ENCODE results near the gene NEUROD2. TPM values are rescaled to one million over a fixed set of nuclear protein-coding genes. Genes with fewer than 3 reads are reported as not detected.

The NEUROD2 gene
- total and polyA plus RNA-seq, 2 of the 13 experiments (the other 11 are each of a cell fraction or from before 2014, with no cell fraction given): not detected

GRCh38 chr17:39653662-39654331 is 46.1 kb upstream of the NEUROD2 start (continued):
- TF ChIP-seq TSC22D2 (CRISPR knock-in tag; IDR thresholded peaks at IDR 0.05; ENCODE audit: borderline replicate concordance): no peak
- no peak for TF ChIP-seq RBM39 (IDR thresholded peaks at IDR 0.05; ENCODE audit: low read depth, low read length, poor library complexity, severe bottlenecking)
- no peak for TF ChIP-seq MLX (CRISPR knock-in tag; IDR thresholded peaks at IDR 0.05)
- no peak for TF ChIP-seq DRAP1 (CRISPR knock-in tag; IDR thresholded peaks at IDR 0.05)
- no peak for TF ChIP-seq JARID2 (CRISPR knock-in tag; IDR thresholded peaks at IDR 0.05; ENCODE audit: insufficient replicate concordance)
- no peak for TF ChIP-seq SATB2 (CRISPR knock-in tag; IDR thresholded peaks at IDR 0.05)
- TF ChIP-seq TBX3 (IDR thresholded peaks at IDR 0.05; ENCODE audit: borderline replicate concordance): 0 out of 2 replicates have a peak, but pooled peaks have one; percentile 18
- no peak for TF ChIP-seq SYNCRIP (IDR thresholded peaks at IDR 0.05; ENCODE audit: insufficient read depth, low read depth, low read length)
- TF ChIP-seq CREB1 (IDR thresholded peaks at IDR 0.05): no peak
- no peak for TF ChIP-seq CREB1 (CRISPR knock-in tag; IDR thresholded peaks at IDR 0.05)
- TF ChIP-seq JUND (CRISPR knock-in tag; IDR thresholded peaks at IDR 0.05): 0 out of 2 replicates have a peak, but pooled peaks have one; percentile 53
- no peak for TF ChIP-seq ZNF101 (CRISPR knock-in tag; IDR thresholded peaks at IDR 0.05; ENCODE audit: borderline replicate concordance, low read depth)
- TF ChIP-seq ZNF672 (CRISPR knock-in tag; IDR thresholded peaks at IDR 0.05): no peak

All from HepG2 (cell line).